ENCODE results near the gene BRD3. TPM values are rescaled to one million over a fixed set of nuclear protein-coding genes. Genes with fewer than 3 reads are reported as not detected.
A peak's percentile ranks its signal among the peaks of the same experiment; 100 is the strongest.

Gene BRD3
- total RNA-seq, 1 experiment from 2014 or later: 40.7 TPM

GRCh38 chr9:134099123-134099761 is 31.4 kb upstream of the BRD3 start:
- Histone ChIP-seq H3K9me2 (ENCODE audit: insufficient read depth) (no peaks in the 10 kb centered on the region), H2AFZ (ENCODE audit: low read depth, low read length, poor library complexity, severe bottlenecking) (no peak overlapping the region), H3K4me1 (ENCODE audit: control insufficient read depth in 1 of 2, insufficient read depth in 2 of 2, low read length in 2 of 2) (no peaks in the 10 kb centered on the region), H3K9ac (ENCODE audit: low read length) (no peak overlapping the region), H3K36me3 (ENCODE audit: control insufficient read depth in 1 of 2, insufficient read depth in 2 of 2, low read length in 2 of 2) (no peaks in the 10 kb centered on the region), H3K27ac (ENCODE audit: low read depth, low read length) (no peak overlapping the region), H3K27me3 (ENCODE audit: insufficient read depth, low read length) (peaks cover 14% of the 10 kb centered on the region), H3K4me3 (replicated peaks in 1 of 2; ENCODE audit: low read depth in 1 of 2, low read length in 2 of 2) (no peak overlapping the region), H4K20me1 (ENCODE audit: insufficient read depth) (no peaks in the 10 kb centered on the region), H3K79me2 (ENCODE audit: insufficient read depth, low read length) (no peaks in the 10 kb centered on the region), H3K4me2 (ENCODE audit: low read length) (no peak overlapping the region), H3K9me3 (ENCODE audit: control insufficient read depth in 1 of 2, insufficient read depth in 1 of 2, low read depth in 1 of 2, low read length in 2 of 2) (no peaks in the 10 kb centered on the region)
- intact Hi-C loops (cut with micrococcal nuclease): loop anchor here (1.0 to 2.0 kb wide), 3 partner anchors 104 to 316 kb away; no protein-coding TSS in a partner anchor
- TF ChIP-seq CTCF (IDR thresholded peaks at IDR 0.05 in 2 of 3, conservative IDR thresholded peaks at IDR 0.05 in 1 of 3; ENCODE audit: borderline replicate concordance in 1 of 3, insufficient read depth in 1 of 3, low read depth in 2 of 3, low read length in 2 of 3) (peak; percentile 87 to 92 (median 88); a peak in 5 of 6 replicates), POLR2AphosphoS5 (IDR thresholded peaks at IDR 0.05; ENCODE audit: low read depth, low read length) (no peak), SP1 (IDR thresholded peaks at IDR 0.05; ENCODE audit: low read depth) (0 out of 2 replicates have a peak, but pooled peaks have one; percentile 23), ZBTB33 (IDR thresholded peaks at IDR 0.05; ENCODE audit: extremely low read depth, insufficient replicate concordance, low read length) (no peak), ZNF274 (IDR thresholded peaks at IDR 0.05; ENCODE audit: low read depth, low read length) (no peak), RAD21 (IDR thresholded peaks at IDR 0.05; ENCODE audit: low read depth) (peak; percentile 91), ELF1 (IDR thresholded peaks at IDR 0.05; ENCODE audit: borderline replicate concordance, low read depth) (no peak), EZH2phosphoT487 (IDR thresholded peaks at IDR 0.05; ENCODE audit: borderline replicate concordance) (no peak), REST (IDR thresholded peaks at IDR 0.05; ENCODE audit: low read depth) (no peak), MAX (IDR thresholded peaks at IDR 0.05) (peak; percentile 32; the same call in 1 of the 2 replicates)
- no TSS peak for BruUV-seq (replicated peaks)
- ChIA-PET RAD21 (ENCODE audit: low non-redundant PET in 1 of 2, low total read pairs in 2 of 2, uncharacterized antibody in 2 of 2, unreplicated experiment in 2 of 2) (no interaction called here), CTCF (interaction anchor here (0.7 to 1.2 kb wide), 7 partner anchors 9 to 320 kb away, joined by 3 to 6 read pairs (median 3); partner anchors contain the start of gene WDR5), POLR2A (no interaction called here)
- peak; percentile 49 for DNase-seq (ENCODE audit: low read depth, low spot score)
- peak; percentile 94 for ATAC-seq

Data from HCT116 (cell line).